DOHH2 (cell line): ENCODE results near the gene RNF213.

Experiments
- H3F3A ChIP-seq: fragments of 200-600 bp; sonication (generic), shearing (Covaris generic); 2 replicates; pipeline ENCODE4 v1.6.0; 2016; ENCODE audit warnings: antibody characterized with exemption, mild to moderate bottlenecking; ENCODE audit not compliant: control insufficient read depth, insufficient read depth
- H3K27ac ChIP-seq: fragments of 200-600 bp; sonication (generic); 2 replicates; pipeline ENCODE4 v1.5.1; 2014; ENCODE audit warnings: low read depth, mild to moderate bottlenecking, low read length, moderate library complexity
- H3K27me3 ChIP-seq: fragments of 200-600 bp; sonication (generic); 2 replicates; pipeline ENCODE4 v1.6.1; 2014; ENCODE audit warnings: mild to moderate bottlenecking, low read length, mixed read lengths; ENCODE audit not compliant: control insufficient read depth
- H3K36me3 ChIP-seq: fragments of 200-600 bp; sonication (generic); 2 replicates; pipeline ENCODE4 v1.6.1; 2014; ENCODE audit warnings: mild to moderate bottlenecking, low read length, moderate library complexity, mixed read lengths; ENCODE audit not compliant: control insufficient read depth
- H3K4me1 ChIP-seq: fragments of 200-600 bp; sonication (generic); 2 replicates; pipeline ENCODE4 v1.6.1; 2014; ENCODE audit warnings: mild to moderate bottlenecking, low read length, mixed read lengths; ENCODE audit not compliant: control insufficient read depth
- H3K4me2 ChIP-seq: fragments of 200-600 bp; sonication (generic); 2 replicates; pipeline ENCODE4 v1.6.0; 2014; ENCODE audit warnings: mild to moderate bottlenecking, low read length, moderate library complexity
- H3K4me3 ChIP-seq: fragments of 200-600 bp; sonication (generic); 2 replicates; pipeline ENCODE4 v1.5.1; 2014; ENCODE audit warnings: mild to moderate bottlenecking, low read length, mixed read lengths
- H3K79me2 ChIP-seq: fragments of 200-600 bp; sonication (generic); 2 replicates; pipeline ENCODE4 v1.6.1; 2014; ENCODE audit warnings: mild to moderate bottlenecking, low read length, mixed read lengths; ENCODE audit not compliant: control insufficient read depth
- H3K9me2 ChIP-seq: fragments of 200-600 bp; sonication (generic); replicated peaks from 2 replicates; pipeline ENCODE4 v1.6.1; 2014; ENCODE audit warnings: mild to moderate bottlenecking, low read length, mixed read lengths; ENCODE audit not compliant: control insufficient read depth
- H3K9me3 ChIP-seq: fragments of 200-600 bp; sonication (generic); 2 replicates; pipeline ENCODE4 v1.6.1; 2014; ENCODE audit warnings: antibody characterized with exemption, low read length, mixed read lengths; ENCODE audit not compliant: control insufficient read depth, insufficient read depth
- H4K20me1 ChIP-seq: fragments of 200-600 bp; sonication (generic); 2 replicates; pipeline ENCODE4 v1.6.0; 2014; ENCODE audit warnings: low read depth, mild to moderate bottlenecking, antibody characterized with exemption, low read length, moderate library complexity; ENCODE audit not compliant: control insufficient read depth, insufficient read depth
- CTCF ChIP-seq: fragments of 200-600 bp; sonication (generic); IDR thresholded peaks from one replicate; pipeline ENCODE4 v1.5.1; 2014; ENCODE audit warnings: antibody characterized with exemption, mild to moderate bottlenecking, low read depth, low read length; ENCODE audit not compliant: poor library complexity, severe bottlenecking
- EZH2phosphoT487 ChIP-seq: fragments of 200-600 bp; sonication (generic); IDR thresholded peaks from 2 replicates; pipeline ENCODE4 v1.6.1; 2017; ENCODE audit warnings: borderline replicate concordance, mild to moderate bottlenecking, antibody characterized with exemption, low read length, moderate library complexity, mixed read lengths

The RNF213 gene

DNA sequence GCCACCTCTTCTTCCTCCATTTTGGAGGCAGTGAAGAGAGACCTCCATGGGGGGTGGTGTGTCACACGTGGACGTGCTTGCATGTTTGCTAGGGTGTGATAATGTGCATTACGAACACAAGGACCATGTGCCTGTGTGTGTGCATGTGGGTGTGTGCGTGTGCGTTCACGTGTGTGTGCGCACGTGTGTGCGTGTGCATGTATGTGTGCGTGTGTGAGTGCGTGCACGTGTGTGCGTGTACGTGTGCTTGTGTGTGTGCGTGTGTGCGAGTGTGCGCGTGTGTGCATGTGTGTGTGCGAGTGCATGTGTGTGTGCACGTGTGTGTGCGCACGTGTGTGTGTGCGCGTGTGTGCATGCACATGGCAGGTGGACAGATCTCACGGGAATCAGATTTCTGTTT lies 29.5 kb downstream of the RNF213 start:
- Histone ChIP-seq H4K20me1 (no peaks in the 10 kb centered on the region), H3K36me3 (no peaks in the 10 kb centered on the region)

DNA sequence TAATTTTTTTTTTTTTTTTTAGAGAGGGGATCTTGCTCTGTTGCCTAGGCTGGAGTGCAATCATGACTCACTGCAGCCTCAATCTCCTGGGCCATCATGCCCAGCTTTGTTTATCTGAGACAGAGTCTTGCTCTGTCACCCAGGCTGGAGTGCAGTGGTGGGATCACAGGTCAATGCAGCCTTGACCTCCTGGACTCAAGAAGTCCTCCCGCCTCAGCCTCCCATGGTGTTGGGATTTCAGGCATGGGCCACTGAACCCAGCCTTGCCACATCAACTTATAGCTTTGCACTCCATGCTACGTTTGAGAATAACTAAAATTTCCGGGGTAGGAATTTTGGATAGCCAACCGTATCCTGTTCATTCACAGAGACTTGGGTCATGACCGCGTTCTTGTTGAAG lies 30.6 kb downstream of the RNF213 start:
- Histone ChIP-seq H3K4me3 (no peak overlapping the region), H3K27me3 (no peaks in the 10 kb centered on the region), H3F3A (no peaks in the 10 kb centered on the region), H3K27ac (no peak overlapping the region), H3K9me2 (no peaks in the 10 kb centered on the region), H3K4me1 (no peaks in the 10 kb centered on the region), H3K79me2 (no peaks in the 10 kb centered on the region), H3K36me3 (no peaks in the 10 kb centered on the region), H4K20me1 (no peaks in the 10 kb centered on the region), H3K9me3 (no peaks in the 10 kb centered on the region), H3K4me2 (no peak overlapping the region)
- no peak for TF ChIP-seq CTCF
- TF ChIP-seq EZH2phosphoT487, result no peak

More for the DNA sequence above, 29.5 kb downstream of the RNF213 start:
- Histone ChIP-seq H3K4me2 (no peak overlapping the region), H3K9me2 (no peaks in the 10 kb centered on the region), H3K4me3 (no peak overlapping the region), H3F3A (no peaks in the 10 kb centered on the region), H3K79me2 (no peaks in the 10 kb centered on the region), H3K4me1 (no peaks in the 10 kb centered on the region), H3K9me3 (no peaks in the 10 kb centered on the region), H3K27me3 (no peaks in the 10 kb centered on the region), H3K27ac (no peak overlapping the region)
- TF ChIP-seq EZH2phosphoT487 (no peak), CTCF (no peak)

DNA sequence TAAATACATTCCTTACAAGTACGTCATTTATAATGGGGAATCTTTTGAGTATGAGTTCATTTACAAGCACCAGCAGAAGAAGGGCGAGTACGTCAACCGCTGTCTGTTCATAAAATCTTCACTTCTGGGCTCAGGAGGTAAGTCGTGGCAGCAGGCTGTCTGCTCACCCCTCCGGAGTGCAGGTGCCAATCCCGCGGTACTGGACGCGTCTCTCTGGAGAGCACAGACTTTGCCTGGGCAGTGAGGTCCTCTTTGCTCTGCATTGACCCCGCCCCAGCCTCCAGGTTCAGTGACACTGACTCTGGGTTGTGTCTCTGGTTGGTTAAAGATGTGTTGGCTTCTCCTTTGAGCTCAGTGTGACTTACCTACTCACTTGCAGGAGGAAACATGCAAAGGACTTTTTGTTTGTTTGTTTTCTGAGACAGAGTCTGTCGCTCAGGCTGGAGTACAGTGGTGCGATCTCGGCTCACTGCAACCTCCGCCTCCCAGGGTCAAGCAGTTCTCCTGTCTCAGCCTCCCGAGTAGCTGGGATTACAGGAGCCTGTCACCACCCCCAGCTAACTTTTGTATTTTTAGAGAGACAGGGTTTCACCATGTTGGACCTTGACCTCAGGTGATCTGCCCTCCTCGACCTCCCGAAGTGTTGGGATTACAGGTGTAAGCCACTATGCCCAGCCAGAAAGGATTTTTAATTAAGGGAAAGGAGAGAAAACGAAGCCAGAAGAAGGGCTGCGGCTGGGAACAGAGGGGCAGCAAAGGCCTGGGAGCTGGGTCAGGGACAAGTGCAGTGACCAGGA lies 31.2 kb downstream of the RNF213 start:
- Histone ChIP-seq H3K4me3 (no peak overlapping the region), H3K27ac (no peak overlapping the region), H3K4me2 (no peak overlapping the region), H4K20me1 (no peaks in the 10 kb centered on the region), H3K9me2 (no peaks in the 10 kb centered on the region), H3K27me3 (no peaks in the 10 kb centered on the region), H3K79me2 (no peaks in the 10 kb centered on the region), H3K36me3 (no peaks in the 10 kb centered on the region), H3K4me1 (no peaks in the 10 kb centered on the region), H3K9me3 (no peaks in the 10 kb centered on the region), H3F3A (no peaks in the 10 kb centered on the region)
- TF ChIP-seq EZH2phosphoT487 (no peak), CTCF (no peak)
